SHP77 treated with DMSO at 0.1 percent for 48 hours (cell line): ENCODE measurements around the gene AXL.
A peak's percentile ranks its signal among the peaks of the same experiment; 100 is the strongest.
"Not testable (repeated sequence)": the region's sequence is repeated elsewhere in the genome, so short reads cannot be mapped to it uniquely, and the experiment has no call there.

Source experiments
- DNase-seq: peaks from one replicate; lab custom pipeline; 2025; lab: John Stamatoyannopoulos, UW

Gene AXL

GRCh38 chr19:41218615-41219507 is at the start of gene AXL:
Gene AXL (plus strand): TSS chr19:41219223. CDS start chr19:41219393, 170 bp downstream.
- no peak for DNase-seq

DNA sequence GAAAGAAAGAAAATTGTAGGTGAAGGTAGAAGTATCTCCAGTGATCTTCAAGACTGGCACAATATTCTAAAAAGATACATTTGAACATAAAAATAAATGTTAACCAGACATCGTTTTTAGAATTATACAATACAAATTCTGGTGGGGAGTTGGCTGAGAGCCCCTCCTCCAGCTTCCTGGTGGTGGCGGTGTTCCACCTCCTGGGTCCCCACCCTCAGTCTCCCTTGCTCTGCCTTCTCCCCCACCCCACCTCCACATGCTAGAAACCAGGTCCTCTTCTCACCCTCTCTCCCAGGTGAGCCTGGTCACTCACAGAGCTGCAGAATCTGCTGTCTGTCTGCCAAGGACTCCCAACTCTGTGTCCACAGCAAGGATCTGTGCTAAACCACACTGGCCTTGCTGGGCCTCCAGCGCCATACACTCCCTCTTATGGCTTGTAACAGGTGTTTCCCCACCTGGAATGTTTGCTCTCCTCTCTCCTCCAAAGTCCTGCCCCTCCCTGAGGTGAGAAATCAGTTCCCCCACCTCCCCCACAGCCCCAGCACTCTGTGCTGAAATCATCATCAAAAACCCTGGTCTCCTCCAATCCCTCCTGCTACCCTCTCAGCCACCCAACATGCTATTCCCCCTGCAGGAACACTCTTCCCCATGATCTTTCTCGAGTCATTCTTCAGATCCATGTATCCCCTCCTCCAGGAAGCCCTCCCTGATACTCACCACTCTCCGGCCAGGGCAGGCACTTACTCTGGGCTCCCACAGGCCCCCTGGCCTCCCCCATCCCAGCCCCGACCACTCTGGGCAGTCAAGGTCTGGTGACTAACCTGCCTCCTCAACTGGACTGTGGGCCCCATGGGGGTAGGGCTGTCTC is 46.5 kb upstream of the AXL start:
- no peak for DNase-seq

GRCh38 chr19:41174297-41174928 is 44.6 kb upstream of the AXL start:
- no peak for DNase-seq

DNA sequence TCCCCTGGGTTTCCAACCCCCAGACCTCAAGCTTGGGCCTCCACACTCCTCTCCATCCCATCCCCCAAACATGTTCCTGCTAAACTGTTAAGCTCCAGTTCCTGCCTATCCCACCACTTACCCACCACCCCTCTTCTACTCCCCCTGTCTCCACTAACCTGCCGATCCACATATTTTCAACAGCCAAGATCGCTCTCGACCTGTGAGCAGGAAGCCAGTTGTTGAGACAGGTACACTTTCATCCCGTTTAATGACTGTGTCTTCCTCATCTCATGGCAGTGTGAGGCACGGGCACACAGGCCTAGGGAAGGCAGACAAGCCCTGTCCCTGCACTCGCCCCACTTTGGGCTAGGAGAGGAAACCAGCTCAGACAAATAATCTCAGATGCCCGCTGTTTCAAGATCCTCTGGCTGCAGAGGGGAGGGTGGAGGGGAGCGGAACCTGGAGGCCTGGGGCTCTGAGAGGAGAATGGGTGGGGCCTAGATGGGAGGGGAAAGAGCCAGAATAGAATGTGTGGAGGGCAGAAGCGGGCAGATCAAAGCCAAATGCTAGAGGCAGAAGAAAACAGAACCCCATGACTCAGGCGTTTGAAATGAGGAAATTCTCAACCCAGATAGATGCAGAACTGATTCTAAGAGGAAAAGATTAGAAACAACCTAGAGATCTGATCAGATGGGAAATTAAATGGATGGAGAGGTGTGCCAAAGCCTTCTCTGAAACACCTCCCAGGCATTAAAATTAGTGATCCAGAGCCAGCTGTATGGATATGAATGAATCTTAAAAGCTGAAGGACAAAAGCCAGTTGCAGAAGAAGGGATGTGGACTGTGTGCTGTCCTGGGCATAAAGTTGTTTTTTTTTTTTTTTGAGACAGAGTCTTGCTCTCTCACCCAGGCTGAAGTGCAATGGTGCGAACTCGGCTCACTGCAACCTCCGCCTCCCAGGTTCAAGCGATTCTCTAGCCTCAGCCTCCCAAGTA is 42.9 kb upstream of the AXL start:
- no peak for DNase-seq

DNA sequence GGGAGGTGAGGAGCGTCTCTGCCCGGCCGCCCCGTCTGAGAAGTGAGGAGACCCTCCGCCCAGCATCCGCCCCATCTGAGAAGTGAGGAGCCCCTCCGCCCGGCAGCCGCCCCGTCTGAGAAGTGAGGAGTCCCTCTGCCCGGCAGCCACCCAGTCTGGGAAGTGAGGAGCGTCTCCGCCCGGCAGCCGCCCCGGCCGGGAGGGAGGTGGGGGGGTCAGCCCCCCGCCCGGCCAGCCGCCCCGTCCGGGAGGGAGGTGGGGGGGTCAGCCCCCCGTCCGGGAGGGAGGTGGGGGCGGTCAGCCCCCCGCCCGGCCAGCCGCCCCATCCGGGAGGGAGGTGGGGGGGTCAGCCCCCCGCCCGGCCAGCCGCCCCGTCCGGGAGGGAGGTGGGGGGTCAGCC is 38.9 kb upstream of the AXL start:
- DNase-seq: not testable (repeated sequence)

DNA sequence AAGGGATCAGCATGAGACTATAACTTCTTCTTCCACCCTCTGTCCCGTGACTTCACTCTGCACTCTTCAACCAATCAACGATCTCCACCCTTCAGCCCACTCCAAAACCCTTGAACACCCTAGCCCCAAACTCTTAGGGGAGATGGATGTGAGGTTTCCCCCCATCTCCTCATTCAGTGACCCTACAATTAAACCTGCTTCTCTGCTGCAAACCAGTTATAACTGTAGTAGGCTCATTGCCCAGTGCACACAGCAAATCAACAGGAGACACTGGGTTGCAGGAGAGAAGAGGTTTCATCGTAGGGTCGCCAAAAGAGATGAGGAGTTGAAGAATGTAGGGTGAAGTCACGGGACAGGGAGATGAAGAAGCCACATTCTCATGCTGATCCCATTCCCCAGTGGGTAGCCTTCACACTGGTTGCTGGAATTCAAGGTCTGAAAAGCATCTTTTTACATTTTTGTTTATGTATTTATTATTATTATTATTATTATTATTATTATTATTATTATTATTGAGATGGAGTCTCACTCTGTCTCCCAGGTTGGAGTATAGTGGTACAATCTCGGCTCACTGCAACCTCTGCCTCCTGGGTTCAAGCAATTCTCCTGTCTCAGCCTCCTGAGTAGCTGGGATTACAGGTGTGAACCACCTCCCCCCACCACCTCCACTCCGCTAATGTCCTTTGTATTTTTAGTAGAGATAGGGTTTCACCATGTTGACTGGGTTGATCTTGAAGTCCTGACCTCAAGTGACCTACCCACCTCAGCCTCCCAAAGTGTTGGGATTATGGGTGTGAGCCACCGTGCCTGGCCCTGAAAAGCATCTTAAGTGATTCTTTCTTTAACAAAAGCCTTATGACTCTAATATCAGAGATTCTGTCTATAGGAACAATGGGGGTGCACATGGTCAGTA is 31.8 kb upstream of the AXL start:
- no peak for DNase-seq

GRCh38 chr19:41187884-41188279 is 31.1 kb upstream of the AXL start:
- no peak for DNase-seq

DNA sequence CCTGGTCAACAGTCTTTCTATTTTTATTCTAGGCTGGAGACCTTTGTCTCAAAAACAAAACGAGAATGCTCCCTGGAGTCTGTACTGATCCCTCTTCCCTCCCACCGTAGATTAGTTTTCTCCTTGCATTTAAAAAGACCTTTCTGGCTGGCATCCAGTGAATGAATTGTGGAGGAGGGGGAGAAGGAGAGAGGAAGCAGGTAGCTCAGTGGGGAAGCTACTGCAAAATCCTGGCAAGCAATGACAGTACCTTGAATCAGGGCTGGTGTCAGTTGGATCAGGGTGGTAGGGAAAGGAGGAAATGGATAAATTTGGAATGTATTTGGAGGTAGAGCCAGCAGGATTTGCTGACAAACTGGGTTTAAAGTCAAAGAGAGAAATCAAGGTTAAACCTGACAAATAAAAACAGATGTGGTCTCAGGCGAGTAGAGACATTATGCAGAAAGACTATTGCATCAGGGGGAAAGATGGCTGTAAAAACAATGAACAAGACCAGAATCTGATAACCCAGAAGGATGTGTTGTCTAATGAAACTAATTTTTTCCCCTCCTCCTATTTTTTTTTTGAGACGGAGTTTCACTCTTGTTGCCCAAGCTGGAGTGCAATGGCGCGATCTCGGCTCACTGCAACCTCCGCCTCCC is 29.5 kb upstream of the AXL start:
- no peak for DNase-seq

GRCh38 chr19:41192574-41193429 is 26.2 kb upstream of the AXL start, which contains the start of gene CYP2S1:
Gene CYP2S1 (plus strand): TSS chr19:41193219. CDS start chr19:41193265, 46 bp downstream.
- DNase-seq: no peak

DNA sequence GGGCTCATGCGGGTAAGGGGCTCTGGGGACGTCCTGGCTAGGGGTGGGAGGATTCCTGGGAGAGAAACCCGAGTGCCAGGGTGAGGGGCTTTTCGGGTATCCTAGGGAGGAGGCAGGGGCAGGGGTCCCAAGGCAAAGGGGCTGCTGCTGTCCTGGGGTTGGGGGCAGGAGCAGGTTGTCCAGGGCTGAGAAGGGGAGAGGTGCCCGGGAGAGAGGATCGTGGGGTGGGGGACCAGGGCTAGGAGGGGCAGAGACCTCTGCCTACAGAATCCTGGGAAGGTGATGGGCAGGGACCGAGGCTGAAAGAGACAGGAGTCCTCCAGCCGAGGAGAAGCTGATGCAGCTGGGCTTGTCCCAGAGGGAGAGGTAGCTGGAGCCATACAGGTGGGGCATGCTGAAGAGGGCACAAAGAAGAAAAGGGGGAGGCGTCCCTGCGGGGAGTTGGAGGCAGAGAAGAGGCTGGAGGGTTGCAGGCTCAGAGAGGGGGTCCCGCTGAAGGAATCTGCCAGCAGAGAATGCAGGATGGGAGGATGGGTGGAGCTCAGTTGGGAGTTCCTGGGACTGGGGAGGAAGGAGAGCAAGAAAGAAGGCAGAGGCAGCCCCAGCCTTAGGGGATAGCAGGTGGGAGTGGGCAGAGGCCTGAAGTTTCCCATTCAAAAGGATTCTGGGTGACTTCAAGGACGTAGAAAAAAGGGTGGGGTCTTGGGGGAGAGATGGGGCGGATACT is 25.4 kb upstream of the AXL start:
- DNase-seq: no peak

GRCh38 chr19:41194157-41194552 is 24.9 kb upstream of the AXL start:
- no peak for DNase-seq

- no peak for DNase-seq
Observed at GRCh38 chr19:41195675-41196497, 23.1 kb upstream of the AXL start.

- DNase-seq: no peak
Observed at GRCh38 chr19:41198559-41198958, 20.5 kb upstream of the AXL start.

- no peak for DNase-seq
Observed at GRCh38 chr19:41203371-41203770, 15.7 kb upstream of the AXL start.

DNA sequence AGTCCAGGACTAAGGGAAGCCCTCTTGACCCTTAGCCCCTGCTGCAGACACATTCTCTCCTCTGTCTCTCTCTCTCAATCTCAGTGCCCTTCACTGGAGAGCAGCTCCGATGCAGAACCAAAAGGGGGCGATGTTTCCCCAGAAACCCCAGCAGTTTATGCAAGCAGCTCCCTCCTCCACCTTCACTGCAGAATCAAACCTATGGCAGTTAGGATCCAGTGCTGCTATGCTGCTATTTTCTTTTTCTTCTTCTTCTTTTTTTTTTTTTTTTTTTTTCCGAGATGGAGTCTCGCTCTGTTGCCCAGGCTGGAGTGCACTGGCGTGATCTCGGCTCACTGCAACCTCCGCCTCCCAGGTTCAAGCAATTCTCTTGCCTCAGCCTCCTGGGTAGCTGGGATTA is 14.7 kb upstream of the AXL start:
- DNase-seq: peak; percentile 1

GRCh38 chr19:41205995-41206394 is 13.0 kb upstream of the AXL start:
- no peak for DNase-seq

DNA sequence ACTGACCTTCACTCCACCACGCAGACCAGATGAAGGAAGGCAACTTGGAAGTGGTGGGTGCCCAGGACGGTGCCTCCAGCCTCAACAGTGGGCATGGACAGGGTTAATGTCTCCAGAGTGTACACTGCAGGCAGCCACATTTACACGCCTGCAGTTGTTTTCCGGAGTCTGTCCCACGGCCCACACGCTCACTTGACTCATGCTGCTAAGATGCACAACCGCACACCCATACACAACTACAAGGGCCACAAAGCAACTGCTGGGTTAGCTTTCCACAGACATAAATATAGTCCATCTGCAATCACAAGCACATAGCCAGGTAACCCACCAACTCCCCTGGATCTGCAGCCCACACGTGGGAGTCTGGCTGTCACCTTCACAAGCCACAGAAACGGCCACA is 12.6 kb upstream of the AXL start:
- DNase-seq: no peak
